PC-3 (cell line): ENCODE results near the gene GPBAR1. TPM values are rescaled to one million over a fixed set of nuclear protein-coding genes. Genes with fewer than 3 reads are reported as not detected.

ENCODE experiments used
- ATAC-seq: fragments of 200-7000 bp; cut with Tn5 transposase; 2 replicates; pipeline ENCODE4 v1.9.1; 2020; ENCODE audit warnings: mild to moderate bottlenecking, moderate library complexity
- BruUV-seq: library from RNA; stranded (reverse); fragments of 400-500 nt; replicated peaks from 2 replicates; lab custom pipeline; 2021; lab: Mats Ljungman, UMichigan
- CTCF ChIA-PET: fragments of 300-600 bp; sonication (Branson Sonifier 250); formaldehyde crosslinking; loops from one replicate; lab custom pipeline; 2022; ENCODE audit warnings: antibody characterized with exemption; lab: Charles Lee
- POLR2A ChIA-PET: fragments of 300-600 bp; sonication (Branson Sonifier 250); formaldehyde crosslinking; loops from one replicate; lab custom pipeline; 2022; ENCODE audit warnings: antibody characterized with exemption; ENCODE audit not compliant: unreplicated experiment; lab: Charles Lee
- DNase-seq: peaks from one replicate; pipeline ENCODE4 v3.0.0-alpha.2; 2015
- H2AFZ ChIP-seq: fragments of 300-600 bp; sonication (generic); 2 replicates; pipeline ENCODE4 v1.6.0; 2016; ENCODE audit warnings: antibody characterized with exemption, low read length
- H3F3A ChIP-seq: fragments of 300-600 bp; sonication (generic); one replicate; pipeline ENCODE4 v1.6.0; 2017; ENCODE audit warnings: antibody characterized with exemption, low read length, control low read depth, mild to moderate bottlenecking; ENCODE audit not compliant: unreplicated experiment
- H3K27ac ChIP-seq: fragments of 300-600 bp; sonication (generic); 2 replicates; pipeline ENCODE4 v1.5.1; 2016; ENCODE audit warnings: mild to moderate bottlenecking, low read length
- H3K27me3 ChIP-seq: fragments of 300-600 bp; sonication (generic); 2 replicates; pipeline ENCODE4 v1.6.1; 2016; ENCODE audit warnings: low read length, mixed read lengths
- H3K36me3 ChIP-seq: fragments of 300-600 bp; sonication (generic); 2 replicates; pipeline ENCODE4 v1.6.1; 2016; ENCODE audit warnings: low read depth, mixed run types, low read length, mixed read lengths
- H3K4me1 ChIP-seq: fragments of 300-600 bp; sonication (generic); 2 replicates; pipeline ENCODE4 v1.5.1; 2016; ENCODE audit warnings: low read length; ENCODE audit not compliant: insufficient read depth
- H3K4me2 ChIP-seq: fragments of 300-600 bp; sonication (generic); 2 replicates; pipeline ENCODE4 v1.6.0; 2016; ENCODE audit warnings: low read length
- H3K4me3 ChIP-seq: fragments of 300-600 bp; sonication (generic); 2 replicates; pipeline ENCODE4 v1.5.1; 2016; ENCODE audit warnings: mild to moderate bottlenecking, low read length, mixed read lengths
- H3K79me2 ChIP-seq: fragments of 300-600 bp; sonication (generic); 2 replicates; pipeline ENCODE4 v1.6.1; 2017; ENCODE audit warnings: low read length, mixed read lengths
- H3K9ac ChIP-seq: fragments of 300-600 bp; sonication (generic); 2 replicates; pipeline ENCODE4 v1.6.0; 2016; ENCODE audit warnings: mild to moderate bottlenecking, low read length
- H3K9me2 ChIP-seq: fragments of 300-600 bp; sonication (generic); replicated peaks from 2 replicates; pipeline ENCODE4 v1.6.1; 2016; ENCODE audit warnings: mixed run types, low read length, mixed read lengths
- H3K9me3 ChIP-seq: fragments of 300-600 bp; sonication (generic); 2 replicates; pipeline ENCODE4 v1.6.1; 2016; ENCODE audit warnings: low read length, mixed read lengths
- H4K20me1 ChIP-seq: fragments of 300-600 bp; sonication (generic); 2 replicates; pipeline ENCODE4 v1.6.1; 2016; ENCODE audit warnings: low read length, mixed read lengths
- CTCF ChIP-seq: fragments of 300-600 bp; sonication (generic); conservative IDR thresholded peaks from 2 replicates; pipeline ENCODE4 v1.5.1; 2017; ENCODE audit warnings: antibody characterized with exemption, low read depth, mild to moderate bottlenecking, low read length
- EZH2 ChIP-seq: fragments of 300-600 bp; sonication (generic); IDR thresholded peaks from one replicate; pipeline ENCODE4 v1.6.1; 2017; ENCODE audit warnings: antibody characterized with exemption, mild to moderate bottlenecking, low read length; ENCODE audit not compliant: unreplicated experiment
- EZH2phosphoT487 ChIP-seq: fragments of 300-600 bp; sonication (generic); IDR thresholded peaks from 2 replicates; pipeline ENCODE4 v1.6.1; 2018; ENCODE audit warnings: mild to moderate bottlenecking, antibody characterized with exemption, low read length, borderline replicate concordance
- intact Hi-C: fragments of 100-400 bp; cut with micrococcal nuclease; formaldehyde crosslinking; loops from 2 replicates; pipeline ENCODE4 v1.9.0; 2023
- total RNA-seq: library from RNA; depleted of rRNA; stranded (reverse); fragments of >200 nt; gene quantifications from 2 replicates; pipeline ENCODE4 v1.2.3, GENCODE V29; 2014

Gene GPBAR1
- total RNA-seq, 1 experiment from 2014 or later = 0.18 TPM

DNA sequence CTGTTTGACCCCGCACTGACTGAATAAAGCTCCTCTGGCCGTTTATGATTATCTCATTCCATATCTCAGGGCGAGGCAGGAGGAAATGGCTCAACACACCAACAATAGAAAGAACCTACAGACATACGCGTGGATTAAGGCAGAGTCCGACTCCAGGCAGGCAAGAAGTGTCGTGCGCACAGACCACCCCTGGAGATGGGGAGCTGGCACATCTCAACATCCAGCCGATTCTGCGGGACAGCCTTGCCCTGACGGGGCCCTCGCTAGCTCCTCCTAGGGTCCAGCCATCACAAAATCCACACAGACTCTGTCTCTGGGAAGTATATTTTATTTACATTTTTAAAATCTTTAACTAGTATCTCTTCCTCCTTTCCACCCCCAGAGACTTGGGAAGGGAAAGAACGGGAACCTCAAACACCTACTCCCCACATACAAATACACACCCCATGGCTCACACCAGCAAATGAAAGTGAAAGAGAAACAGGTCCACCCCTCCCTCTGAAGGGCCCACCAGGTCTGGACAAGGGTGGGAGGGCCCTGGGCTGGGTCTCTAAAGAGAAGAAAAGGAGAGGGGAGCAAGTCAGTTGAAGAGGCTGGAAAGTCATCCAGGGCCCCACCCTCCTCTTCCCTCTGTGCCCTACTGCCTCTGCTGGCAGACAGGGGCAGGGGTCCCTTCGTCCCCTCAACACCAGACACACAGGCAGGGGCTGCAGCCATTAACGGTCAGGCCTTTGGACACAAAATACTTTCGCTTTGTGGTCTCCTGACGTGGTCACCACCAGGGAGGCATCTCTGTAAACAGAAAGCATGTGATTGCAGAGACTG lies 3.2 kb downstream of the GPBAR1 start:
- no peak overlapping the region for H3K9ac ChIP-seq
- ChIA-PET CTCF (no interaction called here), POLR2A (no interaction called here)
- no peak overlapping the region for H3K4me2 ChIP-seq
- no peaks in the 10 kb centered on the region for H3F3A ChIP-seq
- H3K4me1 ChIP-seq = no peaks in the 10 kb centered on the region
- H3K27me3 ChIP-seq = no peaks in the 10 kb centered on the region
- DNase-seq (no peak), ATAC-seq (no peak; the same call in 1 of the 2 replicates)
- peaks cover 9% of the 10 kb centered on the region for H3K79me2 ChIP-seq
- H3K4me3 ChIP-seq = no peak overlapping the region
- no peak overlapping the region for H2AFZ ChIP-seq
- H4K20me1 ChIP-seq = no peaks in the 10 kb centered on the region
- H3K36me3 ChIP-seq = peaks cover 10% of the 10 kb centered on the region
- intact Hi-C loops = no loop called here
- no TSS peak for BruUV-seq
- TF ChIP-seq CTCF (0 out of 2 replicates have a peak, but pooled peaks have one; percentile 18), EZH2 (no peak), EZH2phosphoT487 (no peak)
- no peaks in the 10 kb centered on the region for H3K9me3 ChIP-seq
- H3K9me2 ChIP-seq = no peaks in the 10 kb centered on the region
- no peak overlapping the region for H3K27ac ChIP-seq

- TF ChIP-seq CTCF = no peak
- peaks cover 10% of the 10 kb centered on the region for H3K36me3 ChIP-seq
- H3K4me1 ChIP-seq = no peaks in the 10 kb centered on the region
- H4K20me1 ChIP-seq = no peaks in the 10 kb centered on the region
- no peak overlapping the region for H3K4me2 ChIP-seq
- H3K79me2 ChIP-seq = peaks cover 18% of the 10 kb centered on the region
- no peaks in the 10 kb centered on the region for H3K9me2 ChIP-seq
- no TSS peak for BruUV-seq
- no peak for ATAC-seq
- H3K9me3 ChIP-seq = no peaks in the 10 kb centered on the region
- no peaks in the 10 kb centered on the region for H3F3A ChIP-seq
- H3K9ac ChIP-seq = no peak overlapping the region
- intact Hi-C loops = no loop called here
- no peak for DNase-seq
- POLR2A ChIA-PET = no interaction called here
- H3K27ac ChIP-seq = no peak overlapping the region
- no peak overlapping the region for H3K4me3 ChIP-seq
- H3K27me3 ChIP-seq = no peaks in the 10 kb centered on the region
- CTCF ChIA-PET = no interaction called here
- no peak overlapping the region for H2AFZ ChIP-seq
Measured at GRCh38 chr2:218264773-218265561, 4.2 kb downstream of the GPBAR1 start.
